Fibroblast of skin of back (primary cell): ENCODE results near the gene SIGMAR1.
"Not testable (repeated sequence)": the region's sequence is repeated elsewhere in the genome, so short reads cannot be mapped to it uniquely, and the experiment has no call there.

Source experiments
- DNase-seq: peaks from one replicate; pipeline ENCODE4 v3.0.0-alpha.2; 2013

The SIGMAR1 gene

DNA sequence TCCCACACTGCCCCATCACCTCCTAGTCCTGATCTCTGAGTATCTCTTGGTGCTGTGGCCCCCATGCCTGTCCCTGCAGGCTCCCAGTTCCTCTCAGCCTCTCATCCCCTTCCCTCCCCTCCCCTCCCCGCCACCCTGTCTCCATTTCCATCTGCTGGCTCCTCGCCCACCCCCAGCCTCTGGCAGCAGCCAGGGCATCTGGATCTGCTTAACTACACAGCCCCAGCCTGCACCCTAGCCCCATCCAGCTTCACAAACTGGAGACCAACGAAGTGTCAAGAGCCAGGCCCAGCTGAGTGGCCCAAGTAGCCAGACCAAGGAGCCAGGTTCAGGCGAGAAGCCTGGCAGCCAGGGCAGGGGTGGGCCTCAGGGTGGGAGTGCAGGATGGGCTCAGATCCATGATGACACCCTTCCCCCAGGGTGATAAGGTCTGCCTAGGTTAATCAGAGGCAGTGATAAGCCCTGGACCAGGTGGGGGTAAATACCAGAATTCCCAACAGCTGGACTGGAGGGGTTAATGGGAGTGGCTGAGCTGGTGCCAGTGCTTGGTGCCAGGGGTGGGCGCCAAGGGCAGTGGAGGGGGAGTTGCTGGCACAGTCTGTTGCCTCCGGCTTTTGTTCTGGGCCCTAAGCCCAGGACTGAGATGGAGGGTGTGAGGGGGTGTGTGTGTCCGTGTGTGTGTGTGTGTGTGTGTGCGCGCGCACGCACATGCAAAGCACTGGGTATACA lies 16.9 kb upstream of the SIGMAR1 start:
- DNase-seq: peak; percentile 78

DNA sequence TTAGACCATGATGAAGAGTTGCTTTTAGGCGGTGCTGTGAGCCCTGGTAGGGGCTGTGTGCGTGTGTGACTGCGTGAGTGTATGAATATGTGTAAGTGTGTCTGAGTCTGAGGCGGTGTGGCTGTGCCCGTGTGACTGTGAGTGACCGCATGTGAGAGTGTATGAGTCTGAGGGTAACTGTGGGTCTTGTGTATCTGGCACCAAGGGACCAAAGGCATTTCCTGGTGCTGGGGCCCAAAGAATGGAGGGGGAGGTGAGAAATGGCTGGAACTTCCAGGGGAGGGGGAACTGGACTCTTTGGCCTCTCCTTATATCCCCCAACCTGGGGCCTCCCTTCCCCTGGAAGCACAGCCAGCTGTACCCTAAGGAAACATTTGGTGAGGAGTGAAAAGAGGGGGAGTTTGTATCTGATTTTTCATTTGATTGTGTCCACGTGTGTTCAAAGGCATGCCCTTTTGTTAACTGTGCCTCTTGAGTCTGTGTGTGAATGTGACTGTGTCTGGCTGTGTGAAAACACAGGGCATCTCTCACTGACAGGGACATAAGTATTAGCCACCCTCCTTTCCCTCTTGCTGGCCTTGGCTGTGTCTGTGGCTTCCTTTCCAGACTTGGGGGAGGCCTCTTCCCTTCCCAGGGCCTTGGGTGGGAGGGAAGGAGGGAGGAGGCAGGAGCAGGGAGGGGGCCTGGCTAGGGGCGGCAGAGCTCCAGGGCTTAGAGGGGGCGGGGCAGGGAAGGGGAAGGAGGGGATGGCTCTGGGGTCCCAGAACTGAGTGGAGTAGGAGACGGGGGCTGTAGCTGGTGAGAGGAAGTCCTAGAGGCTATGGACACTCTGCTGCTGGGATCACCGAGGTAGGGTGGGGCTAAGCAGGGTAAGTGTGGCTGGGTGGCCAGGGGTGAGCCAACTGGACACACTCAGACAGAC lies 15.8 kb upstream of the SIGMAR1 start:
- peak; percentile 84 for DNase-seq

DNA sequence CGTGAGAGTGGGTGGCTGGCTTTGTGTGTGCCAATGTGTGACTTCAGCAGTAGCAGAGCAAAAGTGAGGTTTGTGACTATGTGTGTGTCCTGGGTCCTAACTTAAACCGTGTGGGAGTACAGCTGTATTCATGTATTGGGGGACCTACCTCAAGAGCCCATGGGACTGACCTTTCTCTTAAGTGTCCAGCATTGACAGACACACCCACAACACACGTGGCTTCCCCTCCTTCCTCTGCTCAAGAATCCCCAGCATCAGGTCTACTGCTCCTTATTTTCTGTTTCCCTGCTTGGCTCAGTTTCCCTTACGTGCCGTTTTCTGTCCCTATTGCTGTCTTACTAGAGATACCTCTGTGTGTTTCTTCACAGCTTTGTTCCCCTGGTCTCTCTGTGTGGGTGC lies 15.0 kb upstream of the SIGMAR1 start:
- no peak for DNase-seq

DNA sequence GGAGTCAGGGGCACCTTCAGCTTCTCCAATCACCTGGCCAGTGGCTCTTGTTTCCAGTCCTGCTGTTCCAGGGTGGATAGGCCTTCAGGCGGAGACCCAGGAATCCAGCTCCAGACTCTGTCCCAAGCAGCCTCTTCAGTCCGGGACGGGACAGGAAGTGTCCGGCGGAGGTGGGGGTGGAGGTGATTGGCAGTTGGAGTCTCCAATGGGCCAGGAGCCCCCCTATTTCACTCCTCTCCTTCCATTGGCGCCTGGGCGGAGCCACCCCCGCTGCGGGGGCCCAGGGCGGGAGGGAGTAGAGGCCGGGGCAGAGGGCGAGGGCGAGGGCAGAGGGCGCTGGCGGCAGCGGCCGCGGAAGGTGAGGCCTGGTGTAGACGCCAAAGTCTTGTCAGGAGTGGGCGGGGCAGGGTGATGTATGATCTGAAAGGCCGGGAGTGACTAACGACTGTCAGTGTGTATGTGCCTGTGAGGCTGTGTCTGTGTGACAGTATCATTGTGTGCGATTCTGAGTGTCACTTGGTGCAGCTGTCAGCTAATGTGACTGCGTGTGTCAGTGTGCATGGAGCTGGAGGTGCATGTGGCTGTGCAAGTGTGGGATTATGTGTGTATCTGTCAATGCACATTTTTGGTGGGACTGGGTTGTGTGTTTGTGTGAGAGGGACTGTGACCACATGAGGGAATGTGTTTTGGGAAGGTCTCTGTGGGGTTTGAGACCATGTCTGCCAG lies 14.5 kb upstream of the SIGMAR1 start, which contains the start of gene IL11RA:
Gene IL11RA (plus strand): TSS at position 310 of the 726 bp plus-strand sequence. CDS start 3,033 bp downstream, outside the sequence.
- peak; percentile 90 for DNase-seq

DNA sequence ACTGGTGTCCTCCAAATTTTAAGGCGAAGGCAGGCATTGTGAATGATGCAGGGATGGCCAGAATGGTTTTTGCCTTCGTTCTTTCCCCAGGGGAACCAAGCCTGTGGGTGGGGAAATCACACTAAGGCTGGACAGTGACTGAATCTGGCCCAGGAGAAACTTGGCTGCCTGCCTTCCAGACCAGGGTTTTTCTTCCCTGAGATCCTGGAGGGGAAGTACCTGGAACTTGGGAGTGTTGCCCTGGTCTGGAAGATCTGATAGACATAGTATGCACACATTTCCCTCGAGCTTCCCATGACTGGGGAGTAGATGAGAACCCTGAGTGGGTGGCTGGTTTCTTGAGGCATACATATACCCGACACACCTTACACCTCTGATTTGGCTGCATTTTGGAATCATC lies 13.7 kb upstream of the SIGMAR1 start:
- DNase-seq: no peak

DNA sequence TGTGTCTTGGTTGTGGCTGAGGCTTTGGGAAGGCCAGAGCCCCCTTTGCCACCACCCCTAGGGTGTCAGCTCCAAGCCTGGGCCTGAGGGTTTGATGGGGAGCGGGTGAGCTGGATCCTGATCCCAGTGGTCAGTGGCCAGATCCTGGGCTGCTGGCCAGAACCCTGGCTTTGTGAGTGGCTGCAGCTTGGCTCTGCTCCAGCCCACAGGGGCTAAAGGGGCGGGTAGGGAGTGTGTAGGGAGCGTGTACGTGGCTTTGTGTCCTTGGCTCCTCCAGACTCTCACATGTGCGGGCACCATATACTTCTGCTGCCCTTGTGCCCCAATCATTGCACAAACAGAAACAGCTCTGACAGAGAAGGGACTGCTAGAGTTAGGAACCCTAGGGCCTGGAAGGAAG lies 13.2 kb upstream of the SIGMAR1 start:
- no peak for DNase-seq

DNA sequence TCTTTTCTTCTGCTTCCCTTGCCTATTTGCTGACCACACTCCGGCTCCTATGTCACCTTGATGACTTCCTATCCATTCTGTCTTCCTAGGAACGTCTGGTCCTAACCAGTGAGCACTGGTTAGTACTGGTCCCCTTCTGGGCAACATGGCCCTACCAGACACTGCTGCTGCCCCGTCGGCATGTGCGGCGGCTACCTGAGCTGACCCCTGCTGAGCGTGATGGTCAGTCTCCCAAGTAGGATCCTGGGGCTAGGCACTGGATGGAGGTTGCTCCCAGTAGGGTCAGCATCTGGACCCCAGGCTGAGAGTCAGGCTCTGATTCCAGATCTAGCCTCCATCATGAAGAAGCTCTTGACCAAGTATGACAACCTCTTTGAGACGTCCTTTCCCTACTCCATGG lies 11.1 kb upstream of the SIGMAR1 start:
- no peak for DNase-seq

DNA sequence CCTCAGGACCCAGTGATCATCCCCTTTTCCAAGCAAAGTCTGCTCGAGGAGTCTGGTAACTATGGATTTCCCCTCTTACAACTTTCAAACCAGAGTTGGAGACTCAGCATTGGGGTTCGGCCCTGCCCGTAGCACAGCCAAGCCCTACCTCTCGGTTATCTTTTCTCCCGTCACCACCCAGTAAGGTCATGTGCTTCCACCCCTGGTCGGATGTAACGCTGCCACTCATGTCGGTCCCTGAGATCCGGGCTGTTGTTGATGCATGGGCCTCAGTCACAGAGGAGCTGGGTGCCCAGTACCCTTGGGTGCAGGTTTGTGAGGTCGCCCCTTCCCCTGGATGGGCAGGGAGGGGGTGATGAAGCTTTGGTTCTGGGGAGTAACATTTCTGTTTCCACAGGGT lies 10.1 kb upstream of the SIGMAR1 start:
- no peak for DNase-seq

DNA sequence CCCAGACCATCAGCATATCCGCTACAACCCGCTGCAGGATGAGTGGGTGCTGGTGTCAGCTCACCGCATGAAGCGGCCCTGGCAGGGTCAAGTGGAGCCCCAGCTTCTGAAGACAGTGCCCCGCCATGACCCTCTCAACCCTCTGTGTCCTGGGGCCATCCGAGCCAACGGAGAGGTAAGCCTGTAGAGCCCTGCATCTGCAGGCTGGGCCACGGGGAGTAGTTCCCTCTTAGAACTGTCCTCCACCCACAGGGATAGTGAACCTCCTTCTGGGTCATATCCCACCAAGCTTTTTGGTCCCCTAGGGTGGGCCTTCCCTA lies 9.5 kb upstream of the SIGMAR1 start:
- no peak for DNase-seq

DNA sequence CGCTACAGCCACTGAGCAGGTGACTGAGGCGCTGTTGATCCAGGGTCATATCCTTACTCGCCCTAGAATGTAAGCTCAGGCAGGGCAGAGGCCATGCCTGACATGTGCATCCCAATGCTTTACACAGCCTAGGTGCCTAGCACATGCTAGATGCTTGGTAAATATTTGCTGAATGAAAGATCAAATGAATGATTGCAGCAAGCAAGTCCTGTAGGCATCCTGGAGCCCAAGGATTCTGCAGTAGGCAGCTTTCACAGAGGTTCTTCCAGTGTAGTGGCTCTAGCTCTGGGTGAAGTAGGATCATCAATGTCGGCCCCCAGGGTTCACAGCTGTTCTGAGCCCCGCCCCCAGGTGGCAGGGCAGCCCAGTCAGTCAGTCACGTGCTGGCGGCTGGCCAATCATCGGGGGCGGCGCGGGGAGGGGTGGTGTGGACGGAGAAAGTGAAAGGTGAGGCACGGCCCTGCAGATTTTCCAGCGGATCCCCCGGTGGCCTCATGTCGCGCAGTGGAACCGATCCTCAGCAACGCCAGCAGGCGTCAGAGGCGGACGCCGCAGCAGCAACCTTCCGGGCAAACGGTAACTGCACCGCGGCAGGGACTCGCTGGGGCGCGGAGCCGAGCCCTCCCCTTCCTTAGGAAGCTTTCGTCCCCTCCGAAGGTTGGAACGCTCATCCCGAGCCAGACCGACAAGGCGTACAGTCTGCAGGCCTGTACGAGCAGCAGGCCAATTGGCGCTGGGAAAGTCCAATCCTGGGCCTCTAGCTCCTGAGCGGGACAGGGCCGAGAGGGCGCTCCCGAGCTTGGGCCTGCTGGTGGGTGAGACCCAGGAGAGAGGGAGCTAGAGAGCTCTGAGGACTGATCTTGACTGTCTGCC lies 8.9 kb upstream of the SIGMAR1 start, which contains the start of gene GALT:
Gene GALT (plus strand): TSS at position 465 of the 873 bp plus-strand sequence. CDS start 30 bp downstream, at position 495.
- DNase-seq: peak; percentile 83

DNA sequence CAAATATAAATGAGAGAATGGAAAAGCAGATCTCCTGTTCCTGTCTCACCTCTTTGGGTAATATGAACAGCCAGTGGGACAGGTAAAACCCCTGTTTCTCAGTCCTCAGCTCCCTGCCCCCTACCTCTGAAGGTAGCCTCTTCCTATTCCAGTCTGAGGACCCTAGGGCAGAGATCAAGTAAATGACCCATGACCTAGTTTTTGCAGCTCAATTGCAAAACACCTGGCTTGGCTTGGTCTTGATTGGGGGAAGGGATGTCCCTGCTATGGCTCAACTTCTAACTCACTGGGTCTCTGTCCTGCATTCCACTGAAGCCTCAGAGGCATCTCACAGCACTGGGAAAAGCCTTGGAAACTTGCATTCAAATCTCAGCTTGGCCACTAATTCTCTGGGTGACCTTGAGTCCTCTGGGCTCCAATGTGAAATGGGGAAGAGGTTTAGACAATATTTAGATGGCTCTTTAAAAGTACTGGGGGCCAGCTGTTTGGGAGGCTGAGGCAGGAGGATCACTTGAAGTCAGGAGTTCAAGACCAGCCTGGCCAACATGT lies 7.3 kb upstream of the SIGMAR1 start:
- DNase-seq: no peak

DNA sequence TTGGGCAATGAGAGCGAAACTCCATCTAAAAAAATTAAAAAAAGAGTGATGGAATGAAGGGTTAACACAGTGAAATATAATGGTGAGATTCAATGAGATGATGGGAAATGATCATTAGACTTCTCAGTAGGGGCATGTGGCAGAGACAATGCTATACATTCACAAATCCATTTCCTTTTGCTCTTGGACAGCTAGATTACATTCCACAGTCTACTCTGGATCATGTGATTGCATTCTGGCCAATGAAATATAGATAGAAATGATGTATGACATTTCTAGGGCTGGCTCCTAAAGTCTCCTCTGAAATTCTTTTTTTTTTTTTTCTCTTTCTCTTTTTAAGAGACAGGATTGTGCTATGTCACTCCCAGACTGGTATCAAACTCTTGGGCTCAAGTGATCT lies 5.1 kb upstream of the SIGMAR1 start:
- no peak for DNase-seq

DNA sequence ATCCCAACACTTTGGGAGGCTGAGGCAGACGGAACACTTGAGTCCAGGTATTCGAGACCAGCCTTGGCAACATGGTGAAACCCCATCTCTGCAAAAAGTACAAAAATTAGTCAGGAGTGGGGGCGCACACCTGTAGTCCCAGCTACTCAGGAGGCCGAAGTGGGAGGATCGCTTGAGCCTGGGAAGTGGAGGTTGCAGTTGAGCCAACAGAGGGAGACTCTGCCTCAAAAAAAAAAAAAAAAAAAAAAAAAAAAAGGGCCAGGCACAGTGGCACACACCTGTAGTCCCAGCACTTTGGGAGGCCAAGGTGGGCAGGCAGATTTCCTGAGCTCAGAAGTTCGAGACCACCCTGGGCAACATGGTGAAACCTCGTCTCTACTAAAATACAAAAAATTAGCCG lies 1.7 kb upstream of the SIGMAR1 start:
- DNase-seq: not testable (repeated sequence)

DNA sequence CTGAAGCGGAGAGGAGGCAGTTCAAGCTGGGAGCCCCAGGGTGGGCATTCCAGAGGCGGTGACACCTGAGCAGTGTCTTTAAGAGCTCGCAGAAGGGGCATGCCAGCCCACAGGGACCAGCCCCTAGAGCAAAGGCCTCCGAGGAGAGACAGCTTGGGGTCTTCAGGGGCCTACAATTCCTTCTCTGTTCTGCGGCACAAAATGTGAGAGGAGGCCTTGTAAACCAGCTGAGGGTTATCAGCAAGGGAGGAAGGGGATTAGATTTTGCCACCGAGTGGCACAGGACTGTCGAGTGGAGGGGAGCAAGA lies 505 bp upstream of the SIGMAR1 start:
- no peak for DNase-seq

DNA sequence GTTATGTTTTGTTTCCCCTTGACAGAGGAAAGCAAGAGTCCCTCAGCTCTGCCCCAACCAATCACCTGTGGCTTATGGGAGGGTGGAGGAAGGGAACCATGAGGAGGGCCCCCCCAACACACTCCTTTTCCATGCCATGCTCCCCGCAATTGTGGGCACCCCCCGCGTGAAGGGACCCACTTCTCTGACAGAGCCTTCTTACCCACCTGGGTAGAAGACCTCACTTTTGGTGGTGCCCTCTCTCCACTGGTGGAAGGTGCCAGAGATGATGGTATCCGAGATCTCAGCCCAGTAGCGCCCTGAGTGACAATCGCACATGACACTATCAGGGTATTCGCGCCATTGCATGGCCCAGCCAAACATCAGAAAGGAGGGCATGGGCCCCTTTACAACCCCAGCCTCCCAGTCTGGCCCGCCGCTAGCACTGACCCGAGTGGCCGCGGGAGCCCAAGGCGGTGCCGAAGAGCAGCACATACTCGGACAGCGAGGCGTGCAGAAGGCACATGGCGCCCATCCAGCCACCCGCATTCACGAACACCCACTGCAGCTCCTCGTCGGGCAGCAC lies 714 bp downstream of the SIGMAR1 start:
- DNase-seq: no peak

DNA sequence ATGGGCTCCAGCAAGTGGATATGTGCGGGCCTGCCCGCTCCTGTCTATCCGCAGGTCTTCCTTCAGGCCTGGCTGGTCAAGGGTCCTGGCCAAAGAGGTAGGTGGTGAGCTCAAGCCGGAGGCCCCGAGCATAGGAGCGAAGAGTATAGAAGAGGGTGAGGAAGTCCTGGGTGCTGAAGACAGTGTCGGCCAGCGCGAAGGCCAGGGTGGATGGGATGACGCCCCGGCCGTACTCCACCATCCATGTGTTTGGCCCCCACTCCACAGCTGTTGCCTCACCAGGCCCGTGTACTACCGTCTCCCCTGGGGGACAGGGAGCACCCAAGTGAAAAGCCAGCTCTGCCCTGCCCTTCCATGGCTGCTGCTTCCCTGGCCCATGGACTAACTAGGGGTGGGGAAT lies 2.0 kb downstream of the SIGMAR1 start:
- DNase-seq: no peak

DNA sequence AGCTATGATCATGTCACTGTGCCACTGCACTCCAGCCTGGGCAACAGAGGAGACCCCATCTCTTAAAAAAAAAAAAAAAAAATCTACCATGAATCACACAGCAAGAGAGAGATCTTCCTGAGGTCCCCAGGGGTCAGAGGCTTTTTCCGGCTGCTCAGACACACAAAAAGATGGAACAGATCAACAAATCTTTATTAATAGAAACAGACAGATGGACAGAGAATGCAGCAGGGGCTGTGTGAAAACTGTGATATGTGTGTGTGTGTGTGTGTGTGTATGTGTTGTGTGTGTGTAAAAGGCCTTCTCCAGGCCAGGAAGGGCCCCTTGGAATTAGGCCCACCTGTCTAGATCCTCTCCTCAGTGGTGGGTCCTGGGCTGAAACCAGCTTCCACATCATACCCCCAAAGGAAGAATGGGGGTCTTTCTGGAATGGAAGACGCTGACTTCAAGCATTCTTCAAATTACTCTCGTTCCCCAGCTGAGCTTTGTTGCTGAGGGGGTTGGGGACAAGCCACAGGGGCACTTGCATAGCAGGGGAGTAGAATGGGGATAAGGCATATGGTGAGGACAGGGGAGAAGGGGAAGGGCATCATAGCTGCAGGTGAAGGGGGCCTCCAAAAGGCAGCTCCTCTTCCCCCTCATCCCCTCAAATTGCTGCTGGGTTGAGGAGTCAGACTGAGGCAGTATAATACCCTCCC lies 2.9 kb downstream of the SIGMAR1 start:
- DNase-seq: no peak

DNA sequence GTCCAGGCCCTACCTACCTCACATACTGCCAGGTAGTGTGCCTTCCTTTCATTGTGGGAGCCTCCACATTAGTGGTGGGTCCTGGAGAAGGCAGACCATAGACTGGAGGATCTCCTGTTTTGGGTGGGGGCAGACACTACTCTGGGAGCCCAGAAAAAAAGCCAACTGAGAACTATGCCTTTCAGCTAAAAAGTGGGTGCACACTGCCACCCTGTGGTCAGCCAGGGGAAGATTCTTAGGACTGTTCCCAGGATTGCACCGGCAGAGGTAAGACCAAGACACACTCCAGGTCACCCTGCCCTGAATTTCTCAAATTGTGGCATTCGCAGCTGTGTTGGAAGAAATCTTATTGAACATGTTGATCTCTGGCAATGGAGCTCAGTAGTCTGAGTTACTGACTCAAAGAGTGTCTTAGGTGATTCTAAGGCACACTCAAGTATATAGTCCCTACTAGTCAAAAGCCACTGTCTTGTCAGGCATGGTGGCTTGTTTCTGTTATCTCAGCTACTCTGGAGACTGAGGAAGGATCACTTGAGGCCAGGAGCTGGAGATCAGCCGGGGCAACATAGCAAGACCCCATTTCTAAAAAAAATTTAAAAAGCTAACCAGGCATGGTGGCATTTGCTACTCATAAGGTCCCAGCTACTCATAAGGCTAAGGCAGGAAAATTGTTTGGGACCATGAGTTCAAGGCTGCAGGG lies 3.6 kb downstream of the SIGMAR1 start:
- peak; percentile 61 for DNase-seq

DNA sequence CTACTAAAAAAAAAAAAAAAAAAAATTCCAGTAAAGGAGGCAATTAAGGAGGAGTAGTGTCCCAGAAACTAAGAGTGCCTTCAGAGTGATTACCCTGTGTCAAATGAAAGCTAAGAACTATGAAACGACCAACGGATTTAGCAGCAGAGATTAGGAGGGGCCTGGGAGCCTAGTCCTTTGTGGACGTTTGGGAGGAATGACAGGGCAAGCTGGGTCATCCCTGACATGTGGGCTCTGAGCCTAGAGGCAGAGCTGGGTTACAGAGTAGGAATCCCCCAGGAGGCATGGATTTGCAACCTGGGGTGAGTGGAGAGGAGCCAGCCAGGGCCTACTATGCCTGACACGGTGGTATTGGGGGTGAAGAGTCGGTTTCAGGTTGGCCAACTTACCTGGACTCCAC lies 4.4 kb downstream of the SIGMAR1 start:
- DNase-seq: no peak

DNA sequence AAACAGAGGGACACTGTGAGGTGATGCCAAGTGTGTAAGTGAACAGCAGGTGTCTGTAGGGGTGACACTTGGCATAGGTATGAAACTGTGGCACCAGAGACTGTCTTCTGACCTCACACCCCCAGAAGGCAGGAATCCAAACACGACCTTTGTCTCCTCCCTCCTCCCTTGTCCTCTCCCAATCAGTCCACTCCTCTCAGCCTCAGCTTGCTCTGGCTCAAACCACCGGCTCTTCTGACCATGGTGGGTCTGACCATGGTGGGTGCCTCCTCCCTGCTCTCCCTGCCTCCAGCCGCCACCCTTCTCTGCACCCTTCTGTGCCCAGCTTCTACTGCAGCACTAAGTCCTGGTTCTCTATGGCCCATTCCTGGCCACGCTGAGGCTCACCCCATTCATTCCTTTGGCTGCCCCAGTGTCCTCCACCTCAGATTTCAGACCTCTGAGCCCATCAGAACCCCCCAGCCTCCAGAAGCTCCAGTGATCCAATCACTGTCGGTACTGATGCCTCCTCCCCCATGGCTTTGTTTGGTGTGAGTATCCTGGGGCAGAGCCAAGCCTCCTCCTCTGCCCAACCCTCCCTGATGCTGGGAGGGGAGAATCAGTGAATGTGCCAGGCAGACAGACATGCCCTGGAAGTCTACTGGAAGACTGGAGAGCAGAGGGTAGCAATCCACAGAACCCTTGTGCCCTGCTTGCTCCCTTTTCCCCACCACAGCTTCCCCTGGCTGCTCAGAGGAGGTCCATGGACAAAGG lies 7.0 kb downstream of the SIGMAR1 start:
- no peak for DNase-seq
